Measurements from ENCODE around the gene RADIL. TPM values are rescaled to one million over a fixed set of nuclear protein-coding genes. Genes with fewer than 3 reads are reported as not detected.

The RADIL gene
- total and polyA plus RNA-seq, 8 donors, result 6.2 to 14.7 (median 9.4) TPM

- Histone ChIP-seq H3K27ac (no peak overlapping the region), H3K27me3 (no peaks in the 10 kb centered on the region), H3K9me3 (no peaks in the 10 kb centered on the region), H3K4me1 (no peaks in the 10 kb centered on the region), H3K4me3 (no peak overlapping the region), H3K36me3 (no peaks in the 10 kb centered on the region)
- no peak for TF ChIP-seq CTCF (IDR thresholded peaks at IDR 0.05)
- DNase-seq (no peak), ATAC-seq (no peak)
- intact Hi-C loops (cut with DNase I), result no loop called here
These were observed 59.9 kb downstream of the RADIL start for GRCh38 chr7:4823441-4824119.

GRCh38 chr7:4822677-4823076 lies 60.8 kb downstream of the RADIL start:
- no peaks in the 10 kb centered on the region for H3K4me1 ChIP-seq
- H3K27ac ChIP-seq, result no peak overlapping the region
- no peaks in the 10 kb centered on the region for H3K36me3 ChIP-seq
- no peaks in the 10 kb centered on the region for H3K9me3 ChIP-seq
- no peak overlapping the region for H3K4me3 ChIP-seq
- DNase-seq (no peak), ATAC-seq (no peak)
- intact Hi-C loops (cut with DNase I), result no loop called here
- TF ChIP-seq CTCF (IDR thresholded peaks at IDR 0.05), result no peak
- no peaks in the 10 kb centered on the region for H3K27me3 ChIP-seq

GRCh38 chr7:4820967-4821471 lies 62.5 kb downstream of the RADIL start:
- no peaks in the 10 kb centered on the region for H3K27me3 ChIP-seq
- ATAC-seq (no peak), DNase-seq (no peak)
- H3K27ac ChIP-seq, result no peak overlapping the region
- no peak for TF ChIP-seq CTCF (IDR thresholded peaks at IDR 0.05)
- H3K36me3 ChIP-seq, result no peaks in the 10 kb centered on the region
- intact Hi-C loops (cut with DNase I), result no loop called here
- H3K9me3 ChIP-seq, result no peaks in the 10 kb centered on the region
- no peaks in the 10 kb centered on the region for H3K4me1 ChIP-seq
- H3K4me3 ChIP-seq, result no peak overlapping the region

DNA sequence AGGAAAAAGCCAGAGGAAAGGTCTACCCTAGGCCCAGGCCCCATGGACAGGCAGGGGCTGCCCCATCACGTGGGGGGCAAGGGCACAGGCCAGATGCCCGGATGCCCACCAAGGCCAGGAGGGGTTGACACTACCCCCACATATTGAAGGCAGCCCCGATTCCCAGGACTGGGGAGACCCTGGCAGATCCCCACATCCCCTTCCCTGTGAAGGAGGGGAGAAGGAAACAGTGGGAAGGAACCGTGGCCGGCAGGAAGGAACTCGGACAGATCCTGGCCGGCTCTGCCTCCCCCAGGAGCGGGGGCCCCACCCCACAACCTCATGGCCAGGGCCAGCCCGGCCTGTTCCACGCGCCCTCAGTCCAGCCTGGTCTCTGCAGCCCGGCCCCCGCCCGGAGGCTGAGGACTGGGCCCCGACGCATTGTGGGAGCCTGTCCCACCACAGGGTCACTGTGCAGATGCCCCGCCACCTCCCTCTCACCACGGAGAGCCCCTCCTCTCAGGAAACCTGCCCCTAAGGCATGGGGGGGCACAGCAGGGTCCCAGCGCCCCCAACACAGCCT lies 63.0 kb downstream of the RADIL start:
- Histone ChIP-seq H3K27ac (no peak overlapping the region), H3K36me3 (no peaks in the 10 kb centered on the region), H3K4me1 (no peaks in the 10 kb centered on the region), H3K9me3 (no peaks in the 10 kb centered on the region), H3K4me3 (no peak overlapping the region), H3K27me3 (no peaks in the 10 kb centered on the region)
- no peak for TF ChIP-seq CTCF (IDR thresholded peaks at IDR 0.05)
- no peak for ATAC-seq
- intact Hi-C loops (cut with DNase I), result no loop called here
- DNase-seq, result no peak

GRCh38 chr7:4819560-4820404 lies 63.7 kb downstream of the RADIL start:
- Histone ChIP-seq H3K27me3 (no peaks in the 10 kb centered on the region), H3K27ac (no peak overlapping the region)
- peak in 1 of 4 donors; percentile 71 for DNase-seq

More at GRCh38 chr7:4819560-4820404, 63.7 kb downstream of the RADIL start:
- H3K9me3 ChIP-seq, result no peaks in the 10 kb centered on the region
- TF ChIP-seq CTCF (IDR thresholded peaks at IDR 0.05), result no peak
- no peak for ATAC-seq
- H3K4me3 ChIP-seq, result no peak overlapping the region
- no peaks in the 10 kb centered on the region for H3K4me1 ChIP-seq
- intact Hi-C loops (cut with DNase I), result no loop called here
- no peaks in the 10 kb centered on the region for H3K36me3 ChIP-seq

Measured in left lung (tissue), 10 donors.